PC-3 (cell line): ENCODE measurements around the gene PROSER3.

Experiments
- EZH2 ChIP-seq: fragments of 300-600 bp; sonication (generic); IDR thresholded peaks from one replicate; pipeline ENCODE4 v1.6.1; 2017; ENCODE audit warnings: antibody characterized with exemption, mild to moderate bottlenecking, low read length; ENCODE audit not compliant: unreplicated experiment
- EZH2phosphoT487 ChIP-seq: fragments of 300-600 bp; sonication (generic); IDR thresholded peaks from 2 replicates; pipeline ENCODE4 v1.6.1; 2018; ENCODE audit warnings: mild to moderate bottlenecking, antibody characterized with exemption, low read length, borderline replicate concordance
- TF ChIP-seq, protein P1 (sequence below): fragments of 300-600 bp; sonication (generic); conservative IDR thresholded peaks from 2 replicates; pipeline ENCODE4 v1.5.1; 2017; ENCODE audit warnings: antibody characterized with exemption, low read depth, mild to moderate bottlenecking, low read length

DNA sequence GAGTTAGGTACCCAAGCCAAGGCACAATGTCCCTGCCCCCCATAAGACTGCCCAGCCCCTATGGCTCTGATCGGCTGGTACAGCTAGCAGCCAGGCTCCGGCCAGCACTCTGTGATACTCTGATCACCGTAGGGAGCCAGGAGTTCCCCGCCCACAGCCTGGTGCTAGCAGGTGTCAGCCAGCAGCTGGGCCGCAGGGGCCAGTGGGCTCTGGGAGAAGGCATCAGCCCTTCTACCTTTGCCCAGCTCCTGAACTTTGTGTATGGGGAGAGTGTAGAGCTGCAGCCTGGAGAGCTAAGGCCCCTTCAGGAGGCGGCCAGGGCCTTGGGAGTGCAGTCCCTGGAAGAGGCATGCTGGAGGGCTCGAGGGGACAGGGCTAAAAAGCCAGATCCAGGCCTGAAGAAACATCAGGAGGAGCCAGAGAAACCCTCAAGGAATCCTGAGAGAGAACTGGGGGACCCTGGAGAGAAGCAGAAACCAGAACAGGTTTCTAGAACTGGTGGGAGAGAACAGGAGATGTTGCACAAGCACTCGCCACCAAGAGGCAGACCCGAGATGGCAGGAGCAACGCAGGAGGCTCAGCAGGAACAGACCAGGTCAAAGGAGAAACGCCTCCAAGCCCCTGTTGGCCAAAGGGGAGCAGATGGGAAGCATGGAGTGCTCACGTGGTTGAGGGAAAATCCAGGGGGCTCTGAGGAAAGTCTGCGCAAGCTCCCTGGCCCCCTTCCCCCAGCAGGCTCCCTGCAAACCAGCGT is 43.2 kb upstream of the PROSER3 start:
- TF ChIP-seq, protein P1, sequence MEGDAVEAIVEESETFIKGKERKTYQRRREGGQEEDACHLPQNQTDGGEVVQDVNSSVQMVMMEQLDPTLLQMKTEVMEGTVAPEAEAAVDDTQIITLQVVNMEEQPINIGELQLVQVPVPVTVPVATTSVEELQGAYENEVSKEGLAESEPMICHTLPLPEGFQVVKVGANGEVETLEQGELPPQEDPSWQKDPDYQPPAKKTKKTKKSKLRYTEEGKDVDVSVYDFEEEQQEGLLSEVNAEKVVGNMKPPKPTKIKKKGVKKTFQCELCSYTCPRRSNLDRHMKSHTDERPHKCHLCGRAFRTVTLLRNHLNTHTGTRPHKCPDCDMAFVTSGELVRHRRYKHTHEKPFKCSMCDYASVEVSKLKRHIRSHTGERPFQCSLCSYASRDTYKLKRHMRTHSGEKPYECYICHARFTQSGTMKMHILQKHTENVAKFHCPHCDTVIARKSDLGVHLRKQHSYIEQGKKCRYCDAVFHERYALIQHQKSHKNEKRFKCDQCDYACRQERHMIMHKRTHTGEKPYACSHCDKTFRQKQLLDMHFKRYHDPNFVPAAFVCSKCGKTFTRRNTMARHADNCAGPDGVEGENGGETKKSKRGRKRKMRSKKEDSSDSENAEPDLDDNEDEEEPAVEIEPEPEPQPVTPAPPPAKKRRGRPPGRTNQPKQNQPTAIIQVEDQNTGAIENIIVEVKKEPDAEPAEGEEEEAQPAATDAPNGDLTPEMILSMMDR, result no peak
- TF ChIP-seq EZH2, result no peak
- no peak for TF ChIP-seq EZH2phosphoT487
